ENCODE measurements around the gene IYD.

DNA sequence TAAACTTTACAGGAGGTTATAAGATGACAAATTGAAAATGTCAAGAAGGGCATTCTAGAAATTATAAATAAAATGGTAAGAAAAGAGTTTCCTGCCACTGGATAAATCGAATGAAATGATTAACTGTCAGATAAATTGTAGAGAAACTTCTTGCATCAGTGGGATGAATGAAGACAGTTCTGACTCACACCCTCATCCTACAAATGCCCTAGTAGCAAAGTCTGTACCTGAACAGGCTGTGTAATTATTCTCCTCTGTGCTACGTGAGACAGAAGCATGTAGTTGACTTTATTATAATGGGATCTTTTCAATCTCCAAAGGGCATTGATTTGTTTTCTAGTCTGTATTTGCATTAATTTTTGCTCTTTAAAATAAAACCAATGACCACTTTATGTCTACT lies 47.3 kb downstream of the IYD start:
- TF ChIP-seq, protein P1, sequence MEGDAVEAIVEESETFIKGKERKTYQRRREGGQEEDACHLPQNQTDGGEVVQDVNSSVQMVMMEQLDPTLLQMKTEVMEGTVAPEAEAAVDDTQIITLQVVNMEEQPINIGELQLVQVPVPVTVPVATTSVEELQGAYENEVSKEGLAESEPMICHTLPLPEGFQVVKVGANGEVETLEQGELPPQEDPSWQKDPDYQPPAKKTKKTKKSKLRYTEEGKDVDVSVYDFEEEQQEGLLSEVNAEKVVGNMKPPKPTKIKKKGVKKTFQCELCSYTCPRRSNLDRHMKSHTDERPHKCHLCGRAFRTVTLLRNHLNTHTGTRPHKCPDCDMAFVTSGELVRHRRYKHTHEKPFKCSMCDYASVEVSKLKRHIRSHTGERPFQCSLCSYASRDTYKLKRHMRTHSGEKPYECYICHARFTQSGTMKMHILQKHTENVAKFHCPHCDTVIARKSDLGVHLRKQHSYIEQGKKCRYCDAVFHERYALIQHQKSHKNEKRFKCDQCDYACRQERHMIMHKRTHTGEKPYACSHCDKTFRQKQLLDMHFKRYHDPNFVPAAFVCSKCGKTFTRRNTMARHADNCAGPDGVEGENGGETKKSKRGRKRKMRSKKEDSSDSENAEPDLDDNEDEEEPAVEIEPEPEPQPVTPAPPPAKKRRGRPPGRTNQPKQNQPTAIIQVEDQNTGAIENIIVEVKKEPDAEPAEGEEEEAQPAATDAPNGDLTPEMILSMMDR (conservative IDR thresholded peaks at IDR 0.05; ENCODE audit: low read length), result no peak
- TF ChIP-seq EZH2phosphoT487 (IDR thresholded peaks at IDR 0.05; ENCODE audit: borderline replicate concordance), result no peak

All from Loucy (cell line).